ENCODE results near the gene RGR.
"Not testable (repeated sequence)": the region's sequence is repeated elsewhere in the genome, so short reads cannot be mapped to it uniquely, and the experiment has no call there.

The RGR gene

DNA sequence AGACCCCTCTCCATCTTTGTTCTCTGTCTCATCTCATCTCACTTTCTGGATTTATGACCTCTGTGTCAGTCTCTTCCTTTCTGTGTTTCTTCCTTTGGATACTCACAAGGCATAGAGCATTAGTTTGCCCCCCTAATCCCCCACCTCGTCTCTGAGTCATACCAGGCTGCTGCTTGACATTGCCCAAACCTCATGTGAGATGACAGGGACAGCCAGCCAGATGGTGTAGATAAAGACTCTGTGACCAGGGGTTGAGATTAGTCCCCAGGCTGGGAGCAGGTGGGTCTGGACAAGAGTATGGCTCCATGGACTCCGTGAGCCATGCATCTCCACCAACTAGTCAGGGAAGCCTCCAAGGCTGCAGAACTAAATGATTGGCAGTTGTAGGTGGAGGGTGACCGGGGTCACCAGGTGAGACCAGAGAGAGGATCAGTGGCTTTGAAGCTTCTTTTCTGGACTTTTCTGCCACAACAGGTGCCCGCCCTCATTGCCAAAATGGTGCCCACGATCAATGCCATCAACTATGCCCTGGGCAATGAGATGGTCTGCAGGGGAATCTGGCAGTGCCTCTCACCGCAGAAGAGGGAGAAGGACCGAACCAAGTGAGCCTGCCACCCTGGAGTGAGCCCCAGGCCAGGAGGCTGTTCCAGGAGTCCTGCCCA is 13.3 kb downstream of the RGR start:
- DNase-seq, result no peak

DNA sequence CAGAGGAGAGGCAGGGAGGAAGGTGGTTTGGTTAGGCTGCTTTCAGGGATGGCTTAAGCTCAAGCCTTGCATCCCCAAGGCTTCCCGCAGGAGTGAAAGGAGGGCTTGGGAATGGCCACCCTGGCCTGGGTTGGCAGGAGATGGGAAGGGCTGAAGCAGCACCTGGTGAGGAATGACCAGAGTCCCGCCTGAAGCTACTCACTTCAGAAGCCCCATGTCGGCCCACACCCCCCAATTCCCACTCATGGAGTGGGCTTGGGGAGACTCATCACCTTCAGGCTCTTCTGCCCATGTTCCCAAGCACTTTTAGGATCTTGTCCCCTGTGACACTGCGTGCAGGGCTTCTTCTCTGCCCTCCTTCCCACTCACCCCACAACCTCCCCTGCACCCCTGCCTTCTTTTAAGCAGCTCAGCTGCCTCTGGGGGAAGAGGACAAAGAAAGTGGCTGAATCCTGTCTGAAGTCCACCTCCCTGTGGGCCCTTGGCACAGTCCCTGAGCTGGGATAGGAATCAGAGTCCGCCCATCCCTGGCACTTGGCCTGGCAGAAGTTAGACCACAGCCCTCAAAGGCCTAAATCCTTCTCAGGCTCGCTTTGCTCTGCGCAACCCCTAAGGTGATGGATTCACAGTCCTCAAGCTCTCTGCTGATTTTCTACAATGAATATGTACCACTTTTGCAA is 16.5 kb downstream of the RGR start:
- DNase-seq, result no peak

DNA sequence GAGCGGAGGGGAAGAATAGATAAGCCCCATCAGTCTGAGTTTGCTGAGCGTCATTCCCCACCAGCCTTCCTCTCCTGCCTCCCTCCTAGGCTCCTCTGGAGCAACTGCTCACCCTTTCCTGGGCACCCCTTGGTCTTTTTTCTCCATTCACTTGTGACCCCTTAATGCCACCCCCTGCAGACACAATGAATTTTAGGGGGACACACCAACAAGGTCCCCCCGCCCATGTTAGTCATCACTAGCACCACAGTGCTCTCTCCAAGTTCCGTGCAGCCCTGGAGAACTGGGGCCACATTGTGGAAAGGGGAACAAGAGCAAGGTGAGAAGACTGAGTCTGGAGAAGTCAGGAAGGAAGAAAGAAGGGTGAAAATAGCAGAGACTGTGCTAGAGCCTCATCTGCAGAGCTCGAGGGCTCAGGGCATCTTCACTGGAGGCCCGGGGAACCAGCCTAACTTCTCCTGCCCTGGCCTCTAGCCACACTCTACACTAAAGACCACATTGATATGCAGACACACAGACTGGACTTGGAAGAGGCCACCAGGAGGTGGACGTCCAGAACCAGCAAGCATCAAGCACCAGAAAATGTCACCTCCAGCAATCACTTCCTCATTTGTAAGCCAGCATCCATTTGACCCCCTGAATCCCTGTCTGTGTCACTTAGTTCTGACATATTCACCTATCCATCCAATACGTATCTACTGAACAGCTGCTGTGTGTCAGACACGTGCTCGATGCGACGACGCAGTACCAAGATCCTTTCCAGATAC is 17.5 kb downstream of the RGR start:
- no peak for DNase-seq

DNA sequence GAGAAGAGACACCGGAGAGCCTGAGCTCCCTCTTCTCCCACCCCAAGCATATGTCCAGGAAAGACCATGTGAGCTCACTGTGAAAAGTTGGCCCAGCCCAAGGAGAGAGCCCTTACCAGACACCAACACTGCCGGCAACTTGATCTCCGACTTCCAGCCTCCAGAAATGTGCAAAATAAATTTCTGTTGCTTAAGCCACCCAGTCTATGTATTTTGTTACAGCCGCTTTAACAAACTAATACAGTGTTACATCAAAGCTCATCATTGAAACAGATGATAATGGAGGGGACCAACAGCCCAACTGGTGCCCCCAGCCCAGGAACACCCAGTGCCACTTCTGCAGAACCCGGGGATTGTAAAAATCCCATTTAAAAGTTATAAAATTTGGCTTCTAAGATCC is 18.9 kb downstream of the RGR start:
- DNase-seq, result no peak

DNA sequence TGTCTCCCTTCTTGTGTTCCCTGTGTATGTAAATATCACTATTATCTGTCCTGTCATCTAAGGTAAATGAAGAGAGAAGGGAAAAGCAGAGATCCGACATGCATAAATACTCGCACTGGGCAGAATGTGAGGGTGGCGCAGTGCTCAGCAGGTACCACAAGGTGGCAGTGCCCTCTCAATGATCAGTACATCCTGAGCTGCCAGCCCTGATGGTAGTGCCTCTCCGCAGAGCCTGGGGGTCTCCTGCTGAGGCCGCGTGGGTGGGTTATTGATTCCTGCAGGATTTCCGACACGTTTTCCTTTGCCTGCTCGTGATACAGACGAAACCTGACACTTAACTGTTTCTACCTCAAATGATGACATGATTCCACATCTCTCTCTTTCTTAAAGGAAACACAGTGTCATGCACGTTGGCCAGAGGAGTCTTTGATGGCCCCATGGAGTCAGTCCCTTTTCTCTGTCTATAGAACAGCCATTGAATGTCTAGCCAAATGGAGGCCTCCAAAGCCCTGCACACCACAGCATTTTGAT is 19.8 kb downstream of the RGR start:
- DNase-seq, result peak; percentile 63 to 74 (median 68)

DNA sequence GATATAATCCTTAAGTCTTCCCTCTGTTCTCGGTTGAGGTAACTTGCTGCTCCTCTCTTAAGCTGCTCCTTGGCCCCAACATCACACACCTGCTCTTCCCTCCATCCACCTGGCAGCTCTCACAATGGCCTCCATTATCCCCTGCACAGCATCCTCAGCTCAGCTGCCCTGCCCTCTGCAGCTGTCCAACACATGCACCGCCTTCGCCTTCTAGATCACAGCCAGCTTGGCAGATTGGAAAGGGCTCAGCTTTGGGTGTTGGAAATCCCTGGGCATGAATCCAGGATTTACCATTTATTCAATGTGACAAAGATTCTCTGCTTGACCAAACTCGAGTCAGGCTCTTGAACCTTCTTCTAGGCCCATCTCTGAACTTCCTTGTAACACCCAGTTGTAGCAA is 20.6 kb downstream of the RGR start:
- DNase-seq, result no peak

DNA sequence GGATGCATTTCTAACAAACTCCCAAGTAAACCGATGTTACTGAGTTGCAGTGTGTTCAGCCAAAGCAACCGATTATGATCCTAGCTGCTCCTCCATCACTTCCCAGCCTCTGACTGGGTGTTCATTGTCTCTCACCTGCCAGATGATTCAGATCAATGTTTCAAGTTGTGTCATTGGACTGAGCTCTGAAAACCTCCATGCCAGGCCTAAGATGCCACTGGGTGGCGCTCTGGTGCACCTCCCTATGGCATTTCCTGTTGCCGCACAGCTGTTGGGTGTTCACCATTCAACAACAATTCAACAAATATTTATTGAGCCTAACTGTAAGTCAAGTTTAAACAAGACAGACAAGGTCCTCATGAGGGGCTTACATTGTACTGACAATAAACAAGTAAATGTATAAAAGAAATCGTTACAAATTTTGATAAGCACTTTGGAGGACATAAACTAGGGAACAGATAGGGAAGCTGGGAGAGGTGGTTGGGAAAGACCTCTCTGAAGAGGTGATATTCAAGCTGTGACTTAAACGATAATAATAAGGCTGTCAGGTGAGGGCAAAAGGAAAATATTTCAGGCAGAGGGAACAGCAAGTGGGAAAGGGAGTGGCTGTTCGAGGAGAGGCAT is 22.8 kb downstream of the RGR start:
- peak; percentile 54 to 73 (median 62) for DNase-seq

DNA sequence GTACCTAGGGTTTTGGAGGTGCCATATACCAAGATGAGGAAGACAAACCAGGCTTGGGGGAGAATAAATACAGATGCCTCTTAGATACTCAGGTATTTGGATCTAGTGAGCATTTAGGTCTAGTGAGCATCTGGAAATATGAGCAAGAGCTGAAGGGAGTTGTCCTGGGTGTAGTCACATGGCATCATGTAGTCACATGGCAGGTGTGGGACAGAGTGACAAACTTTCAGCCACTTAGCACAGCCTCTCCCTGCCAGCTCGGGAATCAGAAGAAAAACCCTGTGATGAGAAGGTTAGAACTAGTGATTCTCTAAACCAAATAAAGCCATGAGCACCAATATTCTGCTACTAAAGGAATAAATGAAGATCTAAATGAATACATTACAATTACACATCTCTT is 24.3 kb downstream of the RGR start:
- DNase-seq, result no peak

DNA sequence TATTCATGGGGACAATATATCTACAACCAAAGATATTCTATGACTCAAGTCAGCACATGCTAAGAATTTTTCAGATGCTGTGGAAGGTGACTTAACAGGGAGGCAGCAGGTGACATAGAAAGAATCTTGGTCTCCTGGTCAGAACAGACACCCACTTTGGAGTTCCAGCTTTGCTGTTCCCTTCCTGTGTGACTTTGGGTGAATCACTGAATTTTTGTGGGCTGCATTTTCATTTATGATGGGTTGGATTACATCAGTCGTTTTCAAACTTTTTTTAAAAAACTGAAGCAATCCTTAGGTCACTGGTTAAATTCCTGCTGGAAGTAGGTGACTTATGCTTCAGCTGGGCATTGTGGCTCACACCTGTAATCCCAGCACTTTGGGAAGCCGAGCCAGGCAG is 24.9 kb downstream of the RGR start:
- peak in 2 of 3 donors; percentile 3 to 31 for DNase-seq

DNA sequence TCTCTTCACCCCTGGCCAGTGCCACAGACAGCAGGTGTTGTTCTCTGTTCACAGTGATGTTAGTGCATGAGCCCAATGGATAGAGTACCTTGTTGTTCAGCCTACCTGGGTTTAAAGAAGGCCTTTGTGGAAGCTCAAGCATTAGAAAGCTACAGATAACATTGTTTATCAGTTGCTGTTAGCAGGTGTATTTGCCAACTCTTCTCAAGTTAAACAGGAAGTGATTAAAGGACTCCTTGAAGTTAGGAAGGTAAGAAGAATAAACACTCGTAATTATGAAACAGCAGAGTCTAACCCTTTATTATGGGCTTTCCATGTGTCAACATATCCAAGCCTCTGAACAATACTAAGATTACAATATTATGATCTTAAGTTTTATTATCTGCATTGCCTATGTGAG is 25.9 kb downstream of the RGR start:
- no peak for DNase-seq

DNA sequence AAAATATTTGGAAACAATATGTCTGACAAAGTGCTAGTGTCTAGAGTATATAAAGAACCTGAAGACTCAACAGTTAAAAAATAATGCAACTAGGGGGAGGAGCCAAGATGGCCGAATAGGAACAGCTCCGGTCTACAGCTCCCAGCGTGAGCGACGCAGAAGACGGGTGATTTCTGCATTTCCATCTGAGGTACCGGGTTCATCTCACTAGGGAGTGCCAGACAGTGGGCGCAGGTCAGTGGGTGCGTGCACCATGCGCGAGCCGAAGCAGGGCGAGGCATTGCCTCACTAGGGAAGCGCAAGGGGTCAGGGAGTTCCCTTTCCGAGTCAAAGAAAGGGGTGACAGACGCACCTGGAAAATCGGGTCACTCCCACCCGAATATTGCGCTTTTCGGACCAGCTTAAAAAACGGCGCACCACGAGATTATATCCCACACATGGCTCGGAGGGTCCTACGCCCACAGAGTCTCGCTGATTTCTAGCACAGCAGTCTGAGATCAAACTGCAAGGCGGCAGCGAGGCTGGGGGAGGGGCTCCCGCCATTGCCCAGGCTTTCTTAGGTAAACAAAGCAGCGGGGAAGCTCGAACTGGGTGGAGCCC is 35.1 kb downstream of the RGR start:
- DNase-seq, result not testable (repeated sequence)

DNA sequence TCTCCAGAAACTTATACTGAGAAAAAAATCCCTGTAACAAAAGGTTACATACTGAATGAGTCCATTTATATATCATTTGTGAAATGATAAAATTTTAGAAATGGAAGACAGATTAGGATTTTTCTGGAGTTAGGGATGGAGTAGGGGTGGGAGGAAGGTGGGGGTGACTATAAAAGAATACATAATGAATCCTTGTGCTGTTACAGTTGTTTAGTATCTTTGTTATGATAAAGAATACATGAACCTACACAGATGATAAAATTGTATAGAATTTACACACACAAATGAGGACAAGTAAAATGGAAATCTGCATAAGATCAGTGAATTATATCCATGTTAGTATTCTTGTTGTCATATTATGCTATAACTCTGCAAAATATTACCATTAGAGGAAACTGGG is 41.8 kb downstream of the RGR start:
- no peak for DNase-seq

DNA sequence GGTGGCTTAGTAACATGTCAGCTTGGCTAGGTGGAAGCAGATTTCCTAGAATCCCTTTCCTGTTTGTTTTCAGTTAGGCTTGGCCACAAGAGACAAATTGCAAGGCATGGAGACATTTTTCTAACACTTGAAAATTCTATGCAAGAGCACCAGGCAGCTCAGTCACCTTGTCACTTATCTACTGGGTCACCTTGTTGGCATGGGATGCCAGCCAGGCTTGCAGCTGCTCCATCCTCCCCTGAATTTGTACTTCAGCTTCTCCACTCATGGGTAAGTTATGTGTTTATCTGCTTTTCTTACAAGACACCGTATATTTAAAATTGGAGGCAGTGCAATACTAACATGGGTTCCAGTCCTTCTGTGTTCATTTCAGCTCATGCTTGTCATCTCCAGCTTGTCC is 43.3 kb downstream of the RGR start:
- no peak for DNase-seq

DNA sequence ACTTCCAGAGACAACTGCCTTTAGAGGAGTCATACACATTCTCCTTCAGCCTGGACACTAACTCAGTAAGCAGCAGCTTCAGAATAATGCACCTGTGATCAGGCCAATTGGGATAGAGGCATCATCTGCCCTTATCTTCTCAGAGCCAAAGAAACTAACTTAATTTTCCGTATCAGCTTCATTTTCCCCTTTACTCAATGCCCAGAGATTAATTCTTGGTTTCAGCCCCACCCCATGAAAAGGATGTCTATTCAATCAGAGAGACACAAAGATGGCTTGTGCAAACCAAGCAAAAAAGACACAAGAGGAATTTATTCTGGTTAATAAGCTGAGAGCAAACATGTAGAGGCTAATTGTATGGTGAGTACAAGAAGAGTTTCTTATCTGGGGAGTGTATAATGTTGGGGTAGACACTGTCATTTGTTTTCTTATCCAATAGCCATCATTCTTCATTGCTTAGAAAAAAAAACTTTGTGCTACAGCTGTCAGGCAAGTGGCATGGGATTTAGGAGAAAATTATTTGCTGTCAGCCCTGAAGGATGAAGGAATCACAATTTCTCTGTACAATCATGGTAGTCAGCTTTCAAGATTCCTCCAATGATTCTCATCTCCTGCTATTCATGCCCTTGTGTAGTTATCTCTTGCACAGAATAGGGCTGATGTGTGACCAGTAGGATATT is 44.8 kb downstream of the RGR start:
- DNase-seq, result no peak

DNA sequence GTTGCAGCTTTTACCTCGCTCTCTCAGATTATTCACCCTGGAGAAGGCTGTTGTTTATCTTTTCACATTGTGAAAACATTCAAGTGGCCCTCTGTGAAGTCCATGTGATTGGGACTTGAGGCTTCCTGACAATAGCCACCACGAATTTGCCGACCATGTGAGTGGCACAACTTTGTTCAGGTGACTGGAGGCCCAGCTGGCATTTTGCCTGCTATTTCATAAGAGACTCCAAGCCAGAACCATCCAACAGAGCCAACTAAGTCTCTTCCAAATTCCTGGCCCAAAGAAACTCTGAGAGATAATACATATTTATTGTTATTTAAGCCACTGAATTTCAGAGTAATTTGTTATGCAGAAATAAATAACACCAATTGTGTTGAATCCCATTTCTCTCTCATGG is 45.4 kb downstream of the RGR start:
- no peak for DNase-seq

DNA sequence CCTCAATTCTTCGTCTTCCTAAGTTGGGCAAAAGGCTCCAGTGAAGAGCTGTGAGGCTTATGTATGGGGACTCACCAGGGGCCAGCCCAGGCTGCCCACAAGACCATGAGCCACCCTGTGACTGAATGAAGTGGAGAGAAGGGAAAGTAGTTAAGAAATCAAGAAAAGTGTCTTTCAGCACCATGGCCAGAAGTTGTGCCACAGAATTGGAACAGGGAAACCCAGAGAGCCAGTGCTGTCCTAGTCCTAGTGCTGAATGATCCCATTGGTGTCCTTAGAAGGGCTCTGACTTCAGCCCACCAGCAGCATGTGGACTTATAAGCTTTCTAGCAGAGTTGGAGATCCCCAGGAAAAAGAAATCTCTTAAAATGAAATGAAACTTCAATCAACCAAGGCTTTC is 46.5 kb downstream of the RGR start:
- peak; percentile 51 to 72 (median 66) for DNase-seq

DNA sequence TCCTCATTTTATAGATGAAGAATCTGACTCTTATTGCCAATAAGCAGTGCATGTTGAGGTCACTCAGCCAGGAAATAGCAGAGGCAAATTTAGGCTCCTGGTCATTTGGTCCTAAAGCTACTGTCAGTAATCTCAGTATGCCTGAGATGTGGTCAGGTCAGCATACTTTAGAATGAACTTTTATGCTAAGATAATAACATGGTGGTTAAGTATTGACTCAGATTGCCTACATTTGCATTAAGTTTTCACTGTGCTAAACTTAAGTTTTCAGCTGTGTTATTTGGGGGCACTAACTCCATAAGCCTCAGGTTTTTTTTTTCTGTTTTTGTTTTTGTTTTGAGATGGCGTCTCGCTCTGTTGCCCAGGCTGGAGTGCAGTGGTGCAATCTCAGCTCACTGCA is 47.6 kb downstream of the RGR start:
- DNase-seq, result no peak

DNA sequence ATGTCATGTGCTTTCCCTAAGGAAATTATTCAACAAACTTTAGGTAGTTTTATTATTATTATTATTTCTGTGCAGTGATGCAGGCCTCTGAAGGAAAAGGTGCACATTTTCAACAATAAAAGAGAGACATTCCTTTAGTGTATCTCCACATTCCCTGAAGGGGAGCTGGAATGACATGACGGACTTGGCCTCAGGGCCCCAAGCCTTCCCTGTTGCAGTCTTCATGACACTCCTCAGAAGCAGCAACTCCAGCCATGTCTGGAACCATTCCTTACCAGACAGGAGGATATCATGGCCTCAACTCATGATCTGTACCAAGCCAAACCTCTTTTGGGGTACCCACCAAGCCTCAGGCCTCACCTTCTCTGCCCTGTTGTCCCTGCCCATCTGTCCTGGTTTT is 48.3 kb downstream of the RGR start:
- no peak for DNase-seq

DNA sequence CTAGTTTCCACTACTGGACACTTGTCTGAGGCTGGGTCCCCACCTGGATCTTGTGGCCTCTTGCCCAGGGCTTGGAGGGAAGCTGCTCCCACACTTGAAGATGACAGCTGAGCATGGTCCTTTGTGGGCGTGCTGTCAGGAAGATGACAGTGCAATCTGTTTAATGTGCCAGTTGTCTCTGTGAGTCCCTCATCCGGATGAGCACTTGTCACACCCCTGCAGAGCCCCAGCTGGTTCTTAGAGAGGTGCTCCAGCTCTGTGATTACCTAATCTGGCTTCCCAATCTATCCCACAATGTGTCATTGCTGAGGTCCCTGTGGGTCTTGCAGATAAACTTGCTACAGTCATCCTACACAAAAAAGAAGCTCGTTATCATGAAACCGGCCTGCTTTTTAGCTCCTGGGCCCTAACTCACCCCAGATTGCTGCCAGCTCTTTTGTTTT is 48.7 kb downstream of the RGR start:
- peak; percentile 50 to 81 (median 75) for DNase-seq

DNA sequence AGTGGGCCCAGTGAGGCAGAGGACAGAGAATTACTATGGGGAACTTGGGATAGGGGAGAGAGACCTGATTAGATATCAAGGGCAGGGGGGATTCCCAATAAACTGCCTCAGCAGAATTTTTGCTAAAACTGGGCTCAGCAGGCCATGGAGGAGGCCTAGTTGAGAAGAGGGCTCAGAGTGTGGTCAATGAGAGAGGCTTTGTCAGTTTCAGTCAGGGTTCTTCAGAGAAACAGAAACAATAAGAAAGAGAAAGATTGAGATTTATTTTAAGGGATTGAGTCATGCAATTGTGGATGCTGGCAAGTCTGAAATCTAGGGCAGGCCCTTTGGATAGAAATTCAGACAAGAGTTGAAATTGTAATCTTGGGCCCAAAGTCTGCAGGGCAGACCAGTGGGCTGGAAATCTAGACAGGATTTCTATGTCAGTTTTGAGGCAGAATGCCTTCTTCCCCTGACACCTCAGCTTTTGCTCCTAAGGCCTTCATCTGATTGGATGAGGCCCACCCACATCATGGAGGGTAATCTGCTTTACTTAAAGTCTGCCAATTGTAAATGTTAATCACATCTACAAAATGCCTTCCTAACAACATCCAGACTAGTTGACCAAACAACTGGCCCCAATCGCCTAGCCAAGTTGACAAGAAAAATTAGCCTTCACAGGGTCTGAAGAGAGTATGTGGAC is 50.1 kb downstream of the RGR start:
- DNase-seq, result peak in 2 of 3 donors; percentile 10 to 51

Measured in suppressor macrophage treated with lipopolysaccharide for 1 hour (primary cell).